SK-N-SH (cell line): ENCODE measurements around the gene SGTA. TPM values are rescaled to one million over a fixed set of nuclear protein-coding genes. Genes with fewer than 3 reads are reported as not detected.

Source experiments
- CTCF ChIA-PET: fragments of 300-600, 350-600 bp; formaldehyde crosslinking; extraction: SDS; loops from one replicate; lab custom pipeline; 2021; lab: Yijun Ruan, JAX
- POLR2A ChIA-PET: fragments of 350-600 bp; sonication (Branson Sonifier 250); formaldehyde crosslinking; extraction: SDS; loops from one replicate; lab custom pipeline; 2020; ENCODE audit warnings: antibody characterized with exemption, inconsistent platforms; lab: Yijun Ruan, JAX
- DNase-seq: peaks from one replicate; pipeline ENCODE4 v3.0.0; 2012
- H2AFZ ChIP-seq: fragments of 200-600 bp; sonication (generic); 2 replicates; pipeline ENCODE4 v1.8.1; 2016; ENCODE audit warnings: antibody characterized with exemption, mild to moderate bottlenecking, low read depth
- H3F3A ChIP-seq: fragments of 200-600 bp; sonication (generic); replicated peaks from 2 replicates; pipeline ENCODE3; 2016; ENCODE audit warnings: antibody characterized with exemption, mild to moderate bottlenecking; ENCODE audit not compliant: insufficient read depth
- H3K27ac ChIP-seq, 2 experiments: fragments of 200-500 bp in 1 of 2; fragments of 200-600 bp in 1 of 2; sonication (Bioruptor generic) in 1 of 2; sonication (generic), shearing (Covaris generic) in 1 of 2; 2 replicates each; pipeline versions ENCODE4 v1.5.1 to v1.6.1; 2014 to 2016; ENCODE audit warnings: low read depth in 2 of 2, inconsistent platforms in 1 of 2, low read length in 1 of 2, mild to moderate bottlenecking in 1 of 2, mixed read lengths in 1 of 2
- H3K27me3 ChIP-seq: fragments of 200-600 bp; sonication (generic), shearing (Covaris generic); 2 replicates; pipeline ENCODE4 v1.6.1; 2016; ENCODE audit warnings: mixed run types; ENCODE audit not compliant: insufficient read depth
- H3K36me3 ChIP-seq, 2 experiments: fragments of 200-500 bp in 1 of 2; fragments of 200-600 bp in 1 of 2; sonication (Bioruptor generic) in 1 of 2; sonication (generic) in 1 of 2; replicated peaks in 1 of 2; 2 replicates each; pipeline versions ENCODE3 to v1.5.1; 2014 to 2016; ENCODE audit warnings: low read length in 1 of 2, mild to moderate bottlenecking in 1 of 2; ENCODE audit not compliant: insufficient read depth in 2 of 2, control insufficient read depth in 1 of 2
- H3K4me1 ChIP-seq, 2 experiments: fragments of 200-500 bp in 1 of 2; fragments of 200-600 bp in 1 of 2; sonication (Bioruptor generic) in 1 of 2; sonication (generic), shearing (Covaris generic) in 1 of 2; 2 replicates each; pipeline versions ENCODE4 v1.5.1 to v1.6.1; 2014 to 2016; ENCODE audit warnings: low read depth in 1 of 2, low read length in 1 of 2, mixed run types in 1 of 2; ENCODE audit not compliant: insufficient read depth in 2 of 2, control insufficient read depth in 1 of 2
- H3K4me2 ChIP-seq: fragments of 200-600 bp; sonication (generic), shearing (Covaris generic); 2 replicates; pipeline ENCODE4 v1.6.1; 2017; ENCODE audit warnings: mixed run types
- H3K4me3 ChIP-seq, 2 experiments: fragments of 200-500 bp in 1 of 2; fragments of 200-600 bp in 1 of 2; sonication (Bioruptor generic) in 1 of 2; sonication (generic), shearing (Covaris generic) in 1 of 2; 2 replicates each; pipeline versions ENCODE4 v1.5.1 to v1.8.1; 2014 to 2016; ENCODE audit warnings: low read depth in 2 of 2, inconsistent platforms in 1 of 2, low read length in 1 of 2, mild to moderate bottlenecking in 1 of 2, mixed read lengths in 1 of 2, moderate library complexity in 1 of 2
- H3K79me2 ChIP-seq: fragments of 200-600 bp; sonication (generic); 2 replicates; pipeline ENCODE4 v1.8.1; 2017; ENCODE audit warnings: mild to moderate bottlenecking; ENCODE audit not compliant: insufficient read depth
- H3K9ac ChIP-seq: fragments of 200-600 bp; sonication (generic); 2 replicates; pipeline ENCODE4 v1.6.1; 2017; ENCODE audit warnings: mixed run types
- H3K9me2 ChIP-seq: fragments of 200-600 bp; sonication (generic); 2 replicates; pipeline ENCODE4 v1.6.1; 2017; ENCODE audit warnings: mixed run types
- H3K9me3 ChIP-seq: fragments of 200-600 bp; sonication (generic); 2 replicates; pipeline ENCODE4 v1.6.1; 2017; ENCODE audit warnings: mixed run types, mild to moderate bottlenecking, moderate library complexity
- H4K20me1 ChIP-seq: fragments of 200-600 bp; sonication (generic); 2 replicates; pipeline ENCODE4 v1.6.1; 2017; ENCODE audit warnings: mild to moderate bottlenecking, mixed run types; ENCODE audit not compliant: insufficient read depth
- CHD2 ChIP-seq: fragments of 150-350 bp; IDR thresholded peaks from 2 replicates; pipeline ENCODE4 v1.6.1; 2018; ENCODE audit warnings: low read length; ENCODE audit not compliant: partially characterized antibody
- FOXM1 ChIP-seq: IDR thresholded peaks from 2 replicates; pipeline ENCODE4 v1.4.0; 2012; ENCODE audit warnings: low read depth, mild to moderate bottlenecking
- GABPA ChIP-seq: IDR thresholded peaks from 2 replicates; pipeline ENCODE4 v1.4.0; 2012; ENCODE audit warnings: low read depth, mild to moderate bottlenecking
- GATA2 ChIP-seq: sonication (generic); formaldehyde crosslinking; IDR thresholded peaks from 2 replicates; pipeline ENCODE4 v1.5.0; 2020; ENCODE audit warnings: mild to moderate bottlenecking, missing genetic modification reagents
- IRF3 ChIP-seq: fragments of 150-350 bp; IDR thresholded peaks from 2 replicates; pipeline ENCODE4 v1.6.1; 2016; ENCODE audit warnings: mild to moderate bottlenecking, low read depth, low read length
- MAX ChIP-seq: IDR thresholded peaks from 2 replicates; pipeline ENCODE4 v1.4.0; 2012; ENCODE audit warnings: low read depth
- NFIC ChIP-seq: IDR thresholded peaks from 2 replicates; pipeline ENCODE4 v1.4.0; 2012; ENCODE audit warnings: borderline replicate concordance
- POLR2AphosphoS5 ChIP-seq: IDR thresholded peaks from 2 replicates; pipeline ENCODE4 v1.6.1; 2012; ENCODE audit warnings: low read depth, low read length
- RAD21 ChIP-seq: IDR thresholded peaks from 2 replicates; pipeline ENCODE4 v1.6.1; 2012; ENCODE audit warnings: mild to moderate bottlenecking, low read length
- REST ChIP-seq: IDR thresholded peaks from 2 replicates; pipeline ENCODE4 v1.6.1; 2012; ENCODE audit warnings: mild to moderate bottlenecking, low read depth, low read length, moderate library complexity
- RXRA ChIP-seq: IDR thresholded peaks from 2 replicates; pipeline ENCODE4 v1.4.0; 2012; ENCODE audit warnings: low read depth, mild to moderate bottlenecking, borderline replicate concordance
- SIN3A ChIP-seq: IDR thresholded peaks from 2 replicates; pipeline ENCODE4 v1.6.1; 2012; ENCODE audit warnings: low read depth, mild to moderate bottlenecking, low read length, moderate library complexity, borderline replicate concordance
- TCF12 ChIP-seq: IDR thresholded peaks from 2 replicates; pipeline ENCODE4 v1.4.0; 2012
- TEAD4 ChIP-seq: IDR thresholded peaks from 2 replicates; pipeline ENCODE4 v1.4.0; 2012; ENCODE audit warnings: mild to moderate bottlenecking, borderline replicate concordance; ENCODE audit not compliant: insufficient read depth
- WGBS: methylation state at CpG from one replicate; pipeline ENCODE4 v1.1.6; 2017; ENCODE audit warnings: low lambda C conversion rate; 5-methylcytosine and 5-hydroxymethylcytosine counted together
- polyA plus RNA-seq, 3 experiments: library from polyadenylated mRNA; depleted of rRNA; stranded (reverse); fragments of >200 nt; gene quantifications; 2 replicates each; pipeline ENCODE4 v1.2.3, GENCODE V29; 2012

Gene SGTA
- polyA plus RNA-seq, 1 of the 3 experiments (the other 2 are of a cell fraction): 78.4 TPM

- TF ChIP-seq REST (no peak), CHD2 (no peak), POLR2AphosphoS5 (no peak), MAX (no peak)
Measured at GRCh38 chr19:2734589-2735288, 48.3 kb downstream of the SGTA start (continued).

- POLR2A ChIA-PET: no interaction called here
Measured at GRCh38 chr19:2733930-2734588, 49.0 kb downstream of the SGTA start.

More at GRCh38 chr19:2733930-2734588, 49.0 kb downstream of the SGTA start:
- Histone ChIP-seq H3K4me3 (no peak overlapping the region), H3K79me2 (peaks cover 15% of the 10 kb centered on the region), H3K36me3 (peaks cover 2 to 30% of the 10 kb centered on the region in 2 experiments), H3F3A (no peaks in the 10 kb centered on the region), H3K4me2 (no peak overlapping the region)
- WGBS: 93% methylated on average over 35 of the region's 35 CpGs
- DNase-seq: no peak
- TF ChIP-seq FOXM1: no peak
- no peak for TF ChIP-seq IRF3
- no peak for TF ChIP-seq GATA2
- TF ChIP-seq TCF12: no peak
- no peak for TF ChIP-seq RXRA
- TF ChIP-seq REST: no peak
- TF ChIP-seq GABPA: no peak
- TF ChIP-seq SIN3A: no peak
- no peak for TF ChIP-seq TEAD4
- no peak for TF ChIP-seq RAD21
- TF ChIP-seq NFIC: no peak
- TF ChIP-seq, all 33 proteins: peak for 0
- no peak overlapping the region for H3K27ac ChIP-seq
- no peaks in the 10 kb centered on the region for H3K9me2 ChIP-seq
- peaks cover 0 to 2% of the 10 kb centered on the region in 2 experiments; a peak in 1 of 4 replicates for H3K4me1 ChIP-seq
- no peaks in the 10 kb centered on the region for H4K20me1 ChIP-seq
- H3K27me3 ChIP-seq: no peaks in the 10 kb centered on the region
- no peak overlapping the region for H2AFZ ChIP-seq
- H3K9me3 ChIP-seq: no peaks in the 10 kb centered on the region
- no peak overlapping the region for H3K9ac ChIP-seq
- CTCF ChIA-PET: interaction anchor here (0.6 to 2.3 kb wide), 3 partner anchors 15 to 86 kb away, joined by 3 to 9 read pairs (median 4); no protein-coding TSS in a partner anchor
